Stimulated activated CD4-positive, alpha-beta T cell treated with anti-CD3 and anti-CD28 coated beads, Interleukin-2, amount 100 ng/mL, for 24 hours (primary cell): ENCODE measurements around the gene TBC1D2.
A peak's percentile ranks its signal among the peaks of the same experiment; 100 is the strongest.
"Not testable (repeated sequence)": the region's sequence is repeated elsewhere in the genome, so short reads cannot be mapped to it uniquely, and the experiment has no call there.

ENCODE experiments used
- DNase-seq, 2 donors: peaks; one replicate each; pipeline ENCODE4 v3.0.0-alpha.2; 2020

The TBC1D2 gene, protein sequence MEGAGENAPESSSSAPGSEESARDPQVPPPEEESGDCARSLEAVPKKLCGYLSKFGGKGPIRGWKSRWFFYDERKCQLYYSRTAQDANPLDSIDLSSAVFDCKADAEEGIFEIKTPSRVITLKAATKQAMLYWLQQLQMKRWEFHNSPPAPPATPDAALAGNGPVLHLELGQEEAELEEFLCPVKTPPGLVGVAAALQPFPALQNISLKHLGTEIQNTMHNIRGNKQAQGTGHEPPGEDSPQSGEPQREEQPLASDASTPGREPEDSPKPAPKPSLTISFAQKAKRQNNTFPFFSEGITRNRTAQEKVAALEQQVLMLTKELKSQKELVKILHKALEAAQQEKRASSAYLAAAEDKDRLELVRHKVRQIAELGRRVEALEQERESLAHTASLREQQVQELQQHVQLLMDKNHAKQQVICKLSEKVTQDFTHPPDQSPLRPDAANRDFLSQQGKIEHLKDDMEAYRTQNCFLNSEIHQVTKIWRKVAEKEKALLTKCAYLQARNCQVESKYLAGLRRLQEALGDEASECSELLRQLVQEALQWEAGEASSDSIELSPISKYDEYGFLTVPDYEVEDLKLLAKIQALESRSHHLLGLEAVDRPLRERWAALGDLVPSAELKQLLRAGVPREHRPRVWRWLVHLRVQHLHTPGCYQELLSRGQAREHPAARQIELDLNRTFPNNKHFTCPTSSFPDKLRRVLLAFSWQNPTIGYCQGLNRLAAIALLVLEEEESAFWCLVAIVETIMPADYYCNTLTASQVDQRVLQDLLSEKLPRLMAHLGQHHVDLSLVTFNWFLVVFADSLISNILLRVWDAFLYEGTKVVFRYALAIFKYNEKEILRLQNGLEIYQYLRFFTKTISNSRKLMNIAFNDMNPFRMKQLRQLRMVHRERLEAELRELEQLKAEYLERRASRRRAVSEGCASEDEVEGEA

DNA sequence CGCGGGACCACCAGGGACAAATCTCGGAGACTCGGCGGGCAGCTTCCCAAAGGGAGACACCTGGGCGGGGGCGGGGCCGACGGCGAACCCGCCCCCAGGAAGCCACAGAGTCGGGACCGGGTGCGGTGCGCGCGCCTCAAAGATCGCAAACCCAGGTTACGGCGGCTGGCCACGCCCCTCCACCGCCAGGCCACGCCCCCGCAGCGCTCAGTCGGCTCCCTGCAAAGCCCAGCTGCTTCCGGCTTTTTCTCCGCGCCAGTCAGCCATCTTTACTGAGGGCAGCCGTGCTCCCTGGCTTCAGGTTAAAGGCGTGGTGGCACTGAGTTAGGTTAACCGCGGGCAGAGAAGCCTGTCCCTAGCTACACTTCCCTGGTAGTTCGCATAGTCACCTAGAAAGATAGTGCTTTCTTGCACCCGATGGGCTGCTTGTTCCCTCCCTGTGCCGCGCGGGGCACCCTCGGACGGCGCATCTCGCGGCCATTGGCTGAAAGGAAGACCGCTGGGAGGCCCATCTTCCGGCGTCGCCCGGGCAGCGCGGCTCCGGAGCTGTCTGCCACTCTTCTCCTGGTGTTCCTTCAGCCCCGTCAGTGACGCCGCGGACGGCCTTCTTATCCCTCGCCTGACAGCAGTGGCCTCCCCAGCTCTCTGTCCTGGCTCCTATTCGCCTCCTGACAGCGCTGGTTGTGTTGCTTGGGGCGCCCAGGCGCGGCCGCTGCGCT is at the start of gene TBC1D2:
Gene TBC1D2, minus strand, starts transcription at position 72 of the 719 bp plus-strand sequence. CDS start 108 bp downstream, outside the sequence.
- peak; percentile 98 for DNase-seq

DNA sequence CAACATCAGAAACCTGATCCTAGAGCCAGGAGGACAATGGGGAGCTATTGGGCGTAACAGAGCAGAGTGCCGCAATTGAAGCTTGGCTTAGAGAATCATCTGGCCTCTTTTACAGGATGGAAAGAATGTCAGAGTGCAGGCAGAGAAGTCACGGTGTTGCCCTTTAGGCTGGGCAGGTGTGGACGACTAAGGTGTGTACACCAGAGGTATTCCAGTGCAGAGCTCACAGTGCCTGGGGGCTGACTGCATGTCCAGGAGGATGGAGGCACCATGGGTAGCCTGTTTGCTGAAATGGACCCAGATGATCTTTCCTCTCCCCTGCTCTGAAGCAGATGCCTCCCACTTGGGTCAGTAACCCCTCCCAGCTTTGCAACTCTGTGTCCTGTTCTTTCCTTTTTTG is 48.9 kb upstream of the TBC1D2 start:
- no peak for DNase-seq

DNA sequence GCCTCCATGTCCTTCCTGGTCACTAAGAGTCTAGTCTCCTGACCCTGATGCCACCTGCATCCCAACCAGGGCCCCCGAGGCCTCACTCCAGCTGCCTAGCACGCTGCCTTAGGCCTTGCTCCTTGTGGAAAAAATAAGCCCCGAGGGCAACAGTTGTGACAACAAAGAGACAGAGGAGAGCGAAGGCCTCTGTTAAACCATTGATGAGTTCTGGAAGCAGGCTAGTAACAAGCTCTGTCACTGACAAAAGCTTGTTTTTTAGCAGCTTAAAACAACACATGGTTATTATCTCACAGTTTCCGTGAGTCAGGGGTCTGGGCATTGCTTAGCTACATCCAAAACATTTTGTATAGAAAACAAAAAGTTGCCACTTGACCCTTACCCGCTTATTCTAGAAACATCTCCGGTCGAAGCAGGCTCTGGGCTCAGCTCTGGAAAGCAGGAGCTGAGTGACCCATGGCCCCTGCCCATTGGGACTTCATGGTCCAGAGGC is 48.2 kb upstream of the TBC1D2 start:
- DNase-seq, result no peak

DNA sequence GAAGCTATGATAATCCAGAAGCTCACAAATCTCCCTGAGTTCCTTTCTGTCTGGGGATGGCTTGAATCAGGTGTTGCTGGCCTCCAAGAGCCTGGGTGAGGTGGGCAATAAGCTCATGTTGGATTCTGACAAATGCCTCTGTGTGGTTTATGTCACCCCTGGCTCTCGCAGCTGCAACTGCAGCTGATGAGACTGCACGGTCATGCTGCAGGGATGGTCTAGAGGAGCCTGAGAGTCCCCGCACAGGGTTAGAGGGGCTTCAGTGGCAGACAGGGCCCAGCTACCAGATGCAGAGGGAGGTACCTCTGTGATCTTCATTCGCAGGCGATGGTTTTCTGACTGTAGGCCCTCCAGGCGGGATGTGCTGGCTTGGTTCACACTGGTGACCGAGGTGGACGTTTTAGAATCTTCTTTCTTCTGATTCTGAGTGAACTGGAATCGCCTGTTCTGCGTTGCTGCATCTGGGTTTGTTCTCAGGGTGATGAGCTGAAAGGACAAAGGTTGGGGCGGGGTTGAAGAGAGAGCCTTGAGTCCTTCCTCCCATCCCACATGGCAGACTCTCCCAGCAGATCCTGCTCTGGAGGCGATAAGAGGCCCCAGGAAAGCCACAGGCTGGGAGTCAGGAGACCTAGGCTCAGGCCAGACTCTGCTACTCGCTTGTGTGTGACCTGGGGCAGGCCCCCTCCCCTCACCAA is 47.6 kb upstream of the TBC1D2 start:
- no peak for DNase-seq

DNA sequence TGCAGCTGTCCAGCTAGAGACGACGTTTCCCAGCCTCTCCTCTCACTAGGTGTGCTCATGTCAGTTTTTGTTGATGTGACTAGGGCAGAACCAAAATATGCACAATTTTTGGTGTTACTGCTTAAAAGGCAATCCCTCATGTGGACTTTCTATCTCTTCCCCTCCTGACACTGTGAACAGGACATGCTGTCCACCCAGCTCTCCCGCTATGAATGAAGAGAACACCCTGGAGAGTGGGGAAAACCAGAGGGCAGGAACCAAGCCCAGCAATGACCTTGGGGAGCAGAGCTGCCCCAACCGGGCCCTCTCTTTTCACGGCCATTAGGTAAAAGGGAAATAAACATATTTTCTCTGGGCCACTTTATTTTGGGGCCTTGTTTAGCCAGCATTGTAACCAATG is 46.7 kb upstream of the TBC1D2 start:
- no peak for DNase-seq

DNA sequence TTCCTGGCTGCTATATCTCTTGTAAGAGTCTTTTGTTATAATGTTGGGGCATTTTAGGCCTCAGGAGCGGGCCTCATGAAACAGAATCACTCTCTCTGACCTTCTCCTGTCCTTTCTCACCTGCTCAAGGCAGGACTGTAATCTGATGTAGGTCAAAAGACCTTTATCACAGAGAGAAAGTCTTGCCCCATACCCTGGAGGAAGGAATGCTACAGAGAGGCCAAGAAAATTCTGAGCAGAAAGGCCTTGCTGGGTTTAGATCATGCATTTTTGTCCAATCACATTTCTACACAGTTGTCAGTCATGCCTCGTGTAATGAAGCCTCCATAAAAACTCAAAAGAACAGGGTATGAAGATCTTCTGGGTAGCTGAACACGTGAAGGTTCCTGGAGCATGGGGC is 45.2 kb upstream of the TBC1D2 start:
- DNase-seq, result no peak

DNA sequence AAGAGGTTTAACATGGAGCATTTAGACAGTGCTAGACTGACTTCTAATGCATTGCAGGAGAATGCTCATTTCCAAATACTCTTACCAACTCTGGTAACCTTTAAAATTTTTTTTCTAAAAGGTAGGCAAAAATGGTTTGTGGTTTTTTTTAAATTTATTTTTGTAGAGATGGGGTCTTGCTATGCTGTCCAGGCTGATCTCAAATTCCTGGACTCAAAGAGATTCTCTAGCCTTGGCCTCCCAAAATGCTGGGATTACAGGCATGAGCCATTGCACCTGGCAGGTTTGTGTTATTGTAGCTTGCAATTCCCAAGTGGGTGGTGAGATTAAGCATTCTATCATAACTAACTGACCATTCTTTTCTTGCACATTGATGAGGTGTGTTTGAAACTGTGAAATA is 43.0 kb upstream of the TBC1D2 start:
- DNase-seq, result no peak

DNA sequence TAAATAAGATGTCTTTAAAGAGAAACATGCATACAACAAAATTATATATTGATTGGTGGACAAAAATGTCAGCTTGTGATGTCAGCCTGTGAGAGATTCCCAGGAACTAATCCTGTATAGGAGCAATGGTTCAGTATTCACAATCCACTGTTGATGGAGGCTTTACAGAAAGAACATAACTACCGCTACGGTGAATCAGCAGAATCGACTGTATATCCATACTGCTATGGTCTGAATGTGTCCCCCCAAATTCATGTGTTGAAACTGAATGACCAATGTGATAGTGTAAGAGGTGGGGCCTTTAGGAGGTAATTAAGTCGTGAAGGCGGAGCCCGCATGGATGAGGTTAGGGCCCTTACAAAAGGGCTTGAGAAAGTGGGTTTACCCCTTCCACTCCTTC is 40.4 kb upstream of the TBC1D2 start:
- no peak for DNase-seq

DNA sequence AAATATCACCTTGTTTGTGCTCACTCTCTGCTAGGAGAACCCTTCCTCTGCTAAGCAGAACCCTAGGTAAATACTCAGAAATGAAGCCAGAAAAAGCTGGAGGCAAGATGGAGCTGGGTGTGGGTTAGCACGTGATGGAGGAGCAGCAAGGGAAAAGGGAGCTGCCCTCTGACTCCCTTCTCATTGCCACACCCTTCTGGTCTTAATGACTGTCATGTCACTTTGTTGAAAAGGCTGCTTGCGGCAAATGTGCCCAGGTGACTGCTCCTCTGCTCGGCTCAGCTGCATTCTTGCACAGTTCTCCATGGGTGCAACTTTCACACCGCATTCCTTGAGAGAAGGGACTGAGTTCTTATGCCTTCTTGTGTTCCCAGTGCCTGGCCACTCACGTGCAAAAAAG is 36.4 kb upstream of the TBC1D2 start:
- no peak for DNase-seq

DNA sequence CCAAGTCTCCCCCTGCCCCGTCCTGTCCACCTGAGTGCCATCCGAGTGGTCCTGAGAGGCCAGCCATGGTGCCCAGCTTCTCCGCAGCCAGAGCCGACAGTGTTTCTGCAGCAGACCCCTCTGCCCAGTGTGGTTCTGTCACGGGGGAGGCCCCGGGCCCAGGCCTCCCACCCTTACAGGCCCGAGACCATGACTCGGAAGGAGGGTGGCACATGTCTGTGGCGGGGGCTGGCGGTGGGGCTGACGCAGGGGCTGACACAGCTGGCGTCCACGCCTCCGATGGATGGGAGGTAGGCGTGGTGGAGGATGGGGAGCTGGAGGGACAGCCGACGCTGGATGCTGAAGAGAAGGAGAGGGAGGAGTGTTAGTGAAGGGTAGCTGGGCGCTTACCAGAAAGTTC is 35.0 kb upstream of the TBC1D2 start:
- DNase-seq, result no peak

DNA sequence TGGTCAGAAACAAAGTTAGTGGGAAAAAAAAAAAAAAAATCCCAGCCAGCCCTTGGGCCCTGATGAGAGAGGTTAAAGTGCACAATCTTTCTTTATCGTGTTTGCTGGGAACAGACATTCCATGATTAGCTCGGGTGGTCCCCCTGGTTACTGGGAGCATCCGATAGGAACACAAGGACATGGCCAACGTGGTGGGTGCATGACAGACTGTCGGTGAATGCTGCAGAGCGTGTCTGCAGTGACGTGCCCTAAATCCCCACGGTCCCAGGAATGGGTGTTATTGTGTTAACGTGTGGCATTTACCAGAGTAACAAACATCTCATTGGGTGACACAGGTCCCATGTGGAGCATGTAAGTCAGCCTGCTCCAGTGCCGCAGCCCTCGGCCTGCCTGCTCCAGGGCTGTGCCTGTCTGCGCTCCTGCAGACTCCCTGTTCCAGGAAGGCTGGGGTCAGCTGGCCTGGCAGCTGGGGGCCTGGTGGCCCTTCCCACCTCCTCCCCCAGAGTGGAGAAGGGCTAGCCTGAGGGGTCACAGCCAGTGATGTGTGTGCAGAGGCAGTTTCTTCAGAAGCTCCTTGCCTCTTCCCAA is 34.3 kb upstream of the TBC1D2 start:
- no peak for DNase-seq

DNA sequence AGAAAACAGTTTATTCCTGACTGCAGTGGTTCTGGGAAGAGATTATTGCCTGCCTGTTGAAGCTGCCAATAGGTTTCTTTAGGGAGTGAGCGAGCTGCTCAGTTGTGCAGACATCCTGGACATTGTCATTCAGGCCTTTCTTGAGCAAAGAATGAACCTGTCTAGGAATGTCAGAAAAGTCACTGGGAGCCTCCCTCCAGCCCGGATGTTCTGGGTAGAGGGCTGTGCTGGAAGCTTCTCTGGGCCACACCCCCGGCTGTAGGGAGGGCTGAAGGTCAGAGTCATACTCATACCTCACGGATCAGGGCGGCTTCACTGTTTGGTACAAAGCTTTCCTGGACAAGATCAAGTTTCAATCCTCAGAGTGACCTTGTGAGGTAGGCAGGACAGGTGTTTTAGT is 33.4 kb upstream of the TBC1D2 start:
- DNase-seq, result no peak

DNA sequence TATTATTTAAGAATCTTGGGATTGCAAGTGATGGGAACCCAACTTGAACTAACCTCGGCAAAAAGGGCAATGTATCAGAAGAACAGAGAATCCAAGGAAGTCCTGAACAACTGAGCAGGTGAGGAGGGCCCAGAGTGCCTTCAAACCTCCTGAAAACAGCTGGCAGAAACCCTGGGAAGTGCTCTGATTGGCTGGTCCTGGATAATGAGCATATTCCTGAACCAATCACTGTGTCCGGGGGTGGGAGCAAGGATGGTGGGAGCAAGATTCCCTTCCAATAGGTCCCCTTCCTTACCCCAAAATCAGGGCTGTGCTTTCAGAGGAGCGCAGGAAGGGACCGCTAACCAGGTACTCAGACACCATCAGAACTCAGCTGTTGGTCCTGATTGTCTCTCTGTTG is 31.9 kb upstream of the TBC1D2 start:
- no peak for DNase-seq

DNA sequence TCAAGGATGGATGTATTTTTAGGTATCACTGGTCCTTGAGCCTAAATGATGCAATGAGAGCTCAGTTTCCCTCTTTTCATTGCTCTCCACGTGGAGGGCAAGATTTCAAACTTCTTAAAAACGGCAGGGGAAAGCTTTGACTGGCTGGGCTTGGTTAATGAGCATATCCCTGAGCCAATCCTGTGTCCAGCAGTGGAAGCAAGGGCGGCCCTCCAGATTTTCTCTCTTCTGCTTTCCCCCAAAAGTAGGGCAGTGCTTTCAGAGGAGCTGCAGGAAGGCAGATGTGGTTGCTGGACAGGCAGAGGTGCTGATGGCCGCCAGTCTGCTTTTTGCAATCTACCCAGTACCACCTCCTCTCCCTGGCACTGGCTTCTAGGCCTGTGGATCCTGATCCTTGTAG is 30.0 kb upstream of the TBC1D2 start:
- DNase-seq, result no peak

DNA sequence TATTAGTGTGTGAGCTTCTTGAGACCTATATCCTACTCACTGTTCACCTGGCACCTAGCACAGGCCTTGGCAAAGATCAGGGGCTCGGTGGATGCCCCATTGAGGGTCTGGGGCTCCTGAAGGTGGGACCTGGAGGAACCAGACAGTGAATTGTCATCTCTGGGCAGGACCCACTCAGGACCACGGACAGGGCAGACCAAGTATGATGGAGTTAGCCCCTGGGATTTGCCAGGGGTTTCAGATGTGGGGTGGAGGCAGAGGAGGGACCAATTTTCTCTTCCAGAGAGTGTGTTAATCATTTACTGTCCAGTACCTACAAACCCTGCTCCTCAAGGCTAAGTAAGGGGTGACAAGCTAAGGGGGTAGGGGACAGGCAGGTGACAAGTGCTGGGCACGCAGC is 29.3 kb upstream of the TBC1D2 start:
- no peak for DNase-seq

DNA sequence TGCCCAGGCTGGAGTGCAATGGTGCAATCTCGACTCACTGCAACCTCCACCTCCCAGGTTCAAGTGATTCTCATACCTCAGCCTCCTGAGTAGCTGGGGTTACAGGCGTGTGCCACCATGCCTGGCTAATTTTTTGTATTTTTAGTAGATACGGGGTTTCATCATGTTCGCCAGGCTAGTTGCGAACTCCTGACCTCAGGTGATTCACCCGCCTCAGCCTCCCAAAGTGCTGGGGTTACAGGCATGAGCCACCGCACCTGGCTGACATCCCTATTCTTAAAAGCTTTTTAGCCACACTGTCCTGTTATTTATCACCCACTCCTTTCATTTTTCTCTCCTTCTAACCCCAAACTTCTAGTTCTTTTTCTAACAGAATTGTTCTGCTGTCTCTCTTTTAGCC is 27.7 kb upstream of the TBC1D2 start:
- not testable (repeated sequence) for DNase-seq

DNA sequence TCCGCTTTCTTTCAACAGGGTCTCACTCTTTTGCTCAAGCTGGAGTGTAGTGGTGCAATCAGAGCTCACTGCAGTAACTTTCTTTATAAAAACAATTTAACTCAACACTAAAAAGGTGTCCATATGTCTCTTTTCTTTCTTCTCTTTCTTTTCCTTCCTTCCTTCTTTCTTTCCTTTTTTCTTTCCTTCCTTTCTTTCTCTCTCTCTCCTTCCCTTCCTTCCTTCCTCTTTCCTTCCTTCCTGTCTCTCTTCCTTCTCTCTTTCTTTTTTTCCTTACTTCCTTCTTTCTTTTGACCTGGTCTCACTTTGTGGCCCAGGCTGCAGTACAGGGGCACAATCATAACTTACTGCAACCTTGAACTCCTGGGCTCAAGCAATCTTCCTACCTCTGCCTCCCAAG is 25.8 kb upstream of the TBC1D2 start:
- DNase-seq, result no peak

DNA sequence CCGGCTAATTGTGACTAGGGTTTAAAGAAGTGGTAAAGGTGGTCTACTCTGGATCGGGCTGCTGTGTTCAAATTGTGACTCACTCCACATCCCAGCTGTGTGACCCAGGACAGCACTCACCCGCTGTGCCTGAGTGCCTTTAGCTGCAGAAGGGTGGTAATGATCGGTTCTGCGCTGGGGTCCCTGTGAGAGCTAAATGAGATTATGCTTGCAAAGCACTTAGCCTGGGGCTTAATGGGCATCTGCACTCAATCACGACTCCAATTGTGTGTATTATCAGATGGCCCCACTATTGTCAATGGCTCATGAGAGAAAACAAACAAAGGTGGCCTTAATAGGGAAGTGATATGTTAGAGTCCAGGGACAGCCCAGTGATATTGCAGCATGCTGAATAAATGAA is 25.1 kb upstream of the TBC1D2 start:
- no peak for DNase-seq

DNA sequence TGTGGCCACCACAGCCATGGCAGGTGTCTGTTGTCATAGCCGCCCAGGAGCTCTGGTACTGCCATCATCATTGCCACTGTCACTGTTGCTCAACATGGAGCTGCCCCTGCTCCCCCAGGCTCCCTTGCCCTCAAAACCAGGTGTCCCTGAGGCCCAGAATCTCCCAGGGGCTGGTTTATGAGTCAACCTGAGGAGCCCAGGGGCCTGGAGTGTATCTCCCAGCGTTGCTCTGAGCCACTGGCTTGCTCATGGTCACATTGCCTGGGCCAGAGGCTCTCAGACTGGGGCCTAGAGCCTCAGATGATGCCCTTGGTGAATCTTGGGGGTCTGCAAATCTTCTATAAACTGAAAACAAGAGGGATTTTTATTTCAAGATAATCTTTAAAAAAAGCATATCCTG is 24.7 kb upstream of the TBC1D2 start:
- no peak for DNase-seq

DNA sequence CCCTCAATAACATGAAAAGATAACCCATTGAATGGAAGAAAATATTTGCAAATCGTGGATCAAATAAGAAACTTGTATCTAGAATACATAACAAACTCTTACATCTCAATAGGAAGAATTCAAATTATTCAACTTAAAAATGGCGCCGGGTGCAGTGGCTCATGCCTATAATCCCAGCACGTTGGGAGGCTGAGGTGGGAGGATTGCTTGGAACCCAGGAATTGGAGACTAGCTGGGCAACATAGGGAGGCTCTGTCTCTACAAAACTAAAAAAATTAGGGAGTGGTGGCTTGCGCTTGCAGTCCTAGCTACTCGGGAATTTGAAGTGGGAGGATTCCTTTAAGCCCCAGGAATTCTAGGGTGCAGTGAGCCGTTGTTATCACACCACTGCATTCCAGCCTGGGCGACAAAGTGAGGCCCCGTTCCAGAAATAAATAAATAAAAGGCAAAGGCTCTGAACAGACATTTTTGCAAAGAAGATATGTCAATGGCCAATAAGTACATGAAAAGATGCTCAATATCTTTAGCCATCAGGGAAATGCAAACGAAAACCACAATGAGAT is 21.5 kb upstream of the TBC1D2 start:
- no peak for DNase-seq

DNA sequence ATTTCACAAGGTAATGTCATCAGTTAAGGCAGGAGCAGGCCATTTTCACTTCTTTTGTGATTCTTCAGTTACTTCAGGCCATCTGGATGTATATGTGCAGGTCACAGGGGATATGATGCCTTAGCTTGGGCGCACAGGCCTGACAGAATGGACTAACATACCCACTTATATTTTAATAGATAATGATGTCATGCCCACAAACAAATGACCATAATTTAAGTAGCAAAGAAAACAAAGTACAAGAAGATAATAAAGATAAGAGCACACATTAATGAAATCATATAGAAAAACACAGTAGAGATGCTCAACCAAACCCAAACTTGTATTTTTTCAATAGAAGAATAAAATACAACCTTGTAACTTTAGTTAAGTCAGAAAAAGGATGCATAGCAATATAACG is 19.7 kb upstream of the TBC1D2 start:
- no peak for DNase-seq

DNA sequence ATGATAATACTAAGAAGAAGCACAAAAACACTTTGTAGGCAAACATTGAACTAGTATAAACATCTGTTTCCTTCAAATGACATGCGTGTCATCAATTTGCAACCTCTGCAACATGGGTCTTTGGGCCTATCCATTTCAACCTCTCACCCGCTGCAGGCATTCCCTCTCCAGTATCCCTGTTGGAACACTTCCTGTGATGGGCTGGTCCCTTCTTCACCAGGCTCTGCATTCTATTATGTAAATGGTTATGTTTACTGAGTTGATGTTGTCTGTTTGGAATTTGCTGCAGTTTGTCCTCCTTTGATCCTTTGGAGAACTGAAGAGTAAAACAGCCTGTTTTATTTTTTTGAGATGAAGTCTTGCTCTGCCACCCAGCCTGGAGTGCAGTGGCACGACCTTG is 16.6 kb upstream of the TBC1D2 start:
- DNase-seq, result no peak
